T-cell (primary cell): ENCODE measurements around the gene NHSL1. TPM values are rescaled to one million over a fixed set of nuclear protein-coding genes. Genes with fewer than 3 reads are reported as not detected.

Experiments
- ATAC-seq, 4 experiments: fragments of 200-7000 bp in 3 of 4; fragments of 150-1000 bp in 1 of 4; cut with Tn5 transposase; replicated peaks in 1 of 4; 1 replicate in 3 of 4; 2 replicates in 1 of 4; pipeline ENCODE4 v1.10.0; 2021; ENCODE audit warnings: moderate library complexity in 3 of 4, mild to moderate bottlenecking in 2 of 4, moderate number of reproducible peaks in 1 of 4
- CTCF ChIA-PET, 2 donors: fragments of 300-600 bp; sonication (Branson Sonifier 250); formaldehyde crosslinking; loops; one replicate each; lab custom pipeline; 2022; ENCODE audit warnings: antibody characterized with exemption in 2 of 2; lab: Charles Lee
- POLR2A ChIA-PET, 2 donors: fragments of 300-600 bp; sonication (Branson Sonifier 250); formaldehyde crosslinking; loops; one replicate each; lab custom pipeline; 2022; ENCODE audit warnings: antibody characterized with exemption in 2 of 2; lab: Charles Lee
- DNase-seq, 35 experiments: peaks; one replicate each; pipeline versions ENCODE4 v3.0.0 to v3.0.0-alpha.2; 2013 to 2023
- H3K27ac ChIP-seq: one replicate; pipeline ENCODE4 v1.5.1; 2013; ENCODE audit warnings: low read length
- H3K27me3 ChIP-seq, 2 experiments: replicated peaks in 1 of 2; 1 replicate in 1 of 2; 2 replicates in 1 of 2; pipeline versions ENCODE4 v1.6.1 to v1.7.0; 2013; ENCODE audit warnings: low read length in 1 of 2, mixed read lengths in 1 of 2; ENCODE audit not compliant: control insufficient read depth in 2 of 2, insufficient read depth in 2 of 2; ENCODE audit errors: extremely low read depth in 1 of 2
- H3K36me3 ChIP-seq, 2 donors: 1 replicate in 1 of 2; 2 replicates in 1 of 2; pipeline versions ENCODE4 v1.6.1 to v1.7.0; 2013; ENCODE audit warnings: low read length in 1 of 2; ENCODE audit not compliant: control insufficient read depth in 2 of 2, insufficient read depth in 1 of 2; ENCODE audit errors: extremely low read depth in 1 of 2
- H3K4me1 ChIP-seq, 2 experiments: 1 replicate in 1 of 2; 2 replicates in 1 of 2; pipeline versions ENCODE4 v1.6.1 to v1.7.0; 2013; ENCODE audit warnings: low read length in 2 of 2, mixed read lengths in 1 of 2; ENCODE audit not compliant: insufficient read depth in 2 of 2, control insufficient read depth in 1 of 2; ENCODE audit errors: extremely low read depth in 1 of 2
- H3K4me3 ChIP-seq, 2 donors: 1 replicate in 1 of 2; 2 replicates in 1 of 2; pipeline versions ENCODE4 v1.5.1 to v1.7.0; 2013; ENCODE audit warnings: mild to moderate bottlenecking in 2 of 2, low read length in 1 of 2, moderate library complexity in 1 of 2; ENCODE audit not compliant: control insufficient read depth in 1 of 2; ENCODE audit errors: extremely low read depth in 1 of 2
- H3K9me3 ChIP-seq: 2 replicates; pipeline ENCODE4 v1.7.0; 2013
- H3K27ac Mint-ChIP-seq, 2 donors: one replicate each; pipeline ENCODE4 v1.8.0; 2020 to 2021; ENCODE audit warnings: mild to moderate bottlenecking in 2 of 2, mixed read lengths in 2 of 2
- H3K27me3 Mint-ChIP-seq, 2 donors: one replicate each; pipeline ENCODE4 v1.8.0; 2021 to 2022; ENCODE audit warnings: mixed read lengths in 2 of 2
- H3K36me3 Mint-ChIP-seq: one replicate; pipeline ENCODE4 v1.8.0; 2021; ENCODE audit warnings: mixed read lengths
- H3K4me1 Mint-ChIP-seq, 3 donors: one replicate each; pipeline ENCODE4 v1.8.0; 2020 to 2022; ENCODE audit warnings: mixed read lengths in 3 of 3, mild to moderate bottlenecking in 1 of 3
- H3K4me3 Mint-ChIP-seq, 3 donors: one replicate each; pipeline ENCODE4 v1.8.0; 2020 to 2022; ENCODE audit warnings: mild to moderate bottlenecking in 3 of 3, mixed read lengths in 3 of 3, moderate library complexity in 3 of 3
- H3K9me3 Mint-ChIP-seq, 3 donors: one replicate each; pipeline ENCODE4 v1.8.0; 2020 to 2022; ENCODE audit warnings: mixed read lengths in 3 of 3
- WGBS: methylation state at CpG from one replicate; pipeline ENCODE4 v1.1.5; 2013; ENCODE audit warnings: missing lambda C conversion rate; ENCODE audit not compliant: insufficient coverage; 5-methylcytosine and 5-hydroxymethylcytosine counted together
- total RNA-seq, 35 experiments: library from RNA in 6 of 35; stranded (reverse) in 6 of 35; fragments of 120-200 nt in 1 of 35; gene quantifications; one replicate each; pipeline versions ENCODE4 v1.2.1 to v1.2.4 and lab custom pipeline; 2013 to 2026

Gene NHSL1
- total RNA-seq, 5 donors from 2014 or later (not counting 1 experiment from before 2014, with no cell fraction given), result 0.08 to 0.64 (median 0.46) TPM

DNA sequence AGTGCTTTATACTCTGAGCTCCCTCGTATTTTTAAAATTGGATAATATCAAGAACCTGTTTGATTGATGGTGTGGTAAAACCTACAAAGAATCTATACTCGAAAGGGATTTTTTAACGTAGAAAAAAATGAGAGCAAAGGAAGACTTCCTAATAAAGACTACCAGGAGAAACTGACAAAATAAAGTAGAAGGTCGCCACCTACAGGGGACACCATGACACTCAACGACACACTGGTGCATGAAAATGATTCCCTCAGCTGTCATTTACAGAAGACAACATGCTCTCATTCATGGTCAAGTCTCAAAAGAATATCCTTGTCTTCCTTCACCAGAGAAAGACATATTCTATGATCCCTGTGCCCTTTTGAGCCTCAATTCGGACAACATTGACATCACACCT is 10.1 kb upstream of the NHSL1 start:
- Histone ChIP-seq H3K27ac (no peak overlapping the region), H3K4me3 (no peak overlapping the region), H3K9me3 (no peaks in the 10 kb centered on the region), H3K27me3 (peaks cover 0 to 2% of the 10 kb centered on the region in 2 experiments), H3K36me3 (no peaks in the 10 kb centered on the region), H3K4me1 (no peaks in the 10 kb centered on the region)
- Mint-ChIP-seq H3K27ac (no peak overlapping the region), H3K27me3 (peaks cover 7 to 11% of the 10 kb centered on the region in 2 donors), H3K9me3 (no peaks in the 10 kb centered on the region), H3K4me1 (peaks cover 0 to 4% (median 2%) of the 10 kb centered on the region in 3 donors), H3K36me3 (no peaks in the 10 kb centered on the region), H3K4me3 (no peak overlapping the region)
- POLR2A ChIA-PET, result interaction anchor here in 1 of 2 donors (1.3 kb wide), 1 partner anchor 82 kb away, joined by 4 read pairs; no protein-coding TSS in a partner anchor
- 22% methylated on average over 2 of the region's 6 CpGs for WGBS
- ATAC-seq, result peak in 3 of 4 experiments; percentile 49 to 62 (median 53)
- CTCF ChIA-PET, result interaction anchor here (0.5 to 6.7 kb wide), 24 partner anchors 8 to 1649 kb away, joined by 3 to 65 read pairs (median 4); partner anchors contain the start of gene HEBP2 (in 1 of the 2)
- DNase-seq, result peak in 26 of 35 experiments; percentile 5 to 65 (median 20)

DNA sequence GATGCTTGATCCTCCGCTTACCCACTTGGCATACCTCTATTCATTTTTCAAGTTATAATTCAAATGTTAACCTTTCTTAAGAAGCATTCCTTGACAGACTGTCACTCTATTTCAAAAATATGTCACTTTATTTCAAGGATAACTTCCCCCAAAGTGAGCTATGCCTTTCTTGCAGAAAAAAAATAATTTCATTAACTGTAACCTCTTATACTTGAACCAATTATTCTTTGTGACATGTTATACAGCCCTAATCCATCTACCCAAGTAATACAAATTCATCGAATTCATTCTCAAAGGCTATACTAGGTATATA is 9.3 kb upstream of the NHSL1 start:
- no peak overlapping the region for H3K4me3 Mint-ChIP-seq
- Histone ChIP-seq H3K27ac (no peak overlapping the region), H3K36me3 (no peaks in the 10 kb centered on the region), H3K4me3 (no peak overlapping the region), H3K27me3 (peaks cover 0 to 2% of the 10 kb centered on the region in 2 experiments), H3K9me3 (no peaks in the 10 kb centered on the region), H3K4me1 (no peaks in the 10 kb centered on the region)
- H3K27me3 Mint-ChIP-seq, result peaks cover 7 to 11% of the 10 kb centered on the region in 2 donors
- peaks cover 0 to 2% (median 2%) of the 10 kb centered on the region in 3 donors for H3K4me1 Mint-ChIP-seq
- DNase-seq, result no peak
- H3K36me3 Mint-ChIP-seq, result no peaks in the 10 kb centered on the region
- H3K9me3 Mint-ChIP-seq, result no peaks in the 10 kb centered on the region
- ATAC-seq, result no peak
- POLR2A ChIA-PET, result no interaction called here
- 100% methylated on average over 1 of the region's 2 CpGs for WGBS
- CTCF ChIA-PET, result interaction anchor here (0.5 to 6.7 kb wide), 23 partner anchors 8 to 1649 kb away, joined by 3 to 65 read pairs (median 4); partner anchors contain the start of gene HEBP2 (in 1 of the 2)
- H3K27ac Mint-ChIP-seq, result no peak overlapping the region

DNA sequence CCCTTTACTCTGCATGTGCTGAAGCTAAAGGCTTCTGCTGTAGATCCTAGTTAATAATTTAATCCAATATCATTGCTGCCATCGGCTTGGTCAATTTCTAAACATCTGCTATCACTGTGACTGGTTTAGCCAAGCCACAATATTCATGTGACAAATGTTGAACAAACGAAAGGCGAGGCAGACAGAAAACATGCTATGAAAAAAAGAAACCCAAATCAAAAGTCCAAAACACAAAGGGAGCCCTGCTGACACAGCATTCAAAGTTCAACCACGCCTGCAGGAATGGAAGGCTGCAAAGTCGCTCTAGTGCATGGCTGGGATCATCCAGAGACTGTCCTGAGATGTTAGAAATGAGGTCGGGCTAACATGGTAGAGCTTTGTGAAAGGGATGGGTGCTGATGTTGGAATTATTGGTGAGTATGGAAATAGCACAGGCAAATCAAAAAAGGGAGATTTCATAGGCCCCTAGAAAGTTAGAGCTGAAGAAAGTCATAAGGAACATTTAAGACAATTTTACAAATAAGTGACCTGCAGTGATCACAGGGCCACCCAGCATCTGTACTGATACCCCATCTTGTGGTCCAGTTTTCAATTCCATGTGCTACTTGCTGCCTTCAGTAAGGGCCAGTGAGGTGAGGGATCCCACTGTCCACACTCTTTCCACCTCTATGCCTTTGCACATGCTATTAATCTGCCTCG is 8.8 kb upstream of the NHSL1 start:
- ChIA-PET POLR2A (interaction anchor here in 1 of 2 donors (0.7 kb wide), 1 partner anchor 162 kb away, joined by 3 read pairs; no protein-coding TSS in a partner anchor), CTCF (interaction anchor here (0.6 to 6.7 kb wide), 17 partner anchors 7 to 392 kb away, joined by 3 to 65 read pairs (median 4); no protein-coding TSS in a partner anchor)
- Mint-ChIP-seq H3K4me1 (peaks cover 0 to 2% (median 2%) of the 10 kb centered on the region in 3 donors), H3K4me3 (no peak overlapping the region), H3K27me3 (peaks cover 7 to 11% of the 10 kb centered on the region in 2 donors), H3K36me3 (no peaks in the 10 kb centered on the region), H3K27ac (no peak overlapping the region), H3K9me3 (no peaks in the 10 kb centered on the region)
- no peaks in the 10 kb centered on the region for H3K36me3 ChIP-seq
- no peaks in the 10 kb centered on the region for H3K9me3 ChIP-seq
- no peak overlapping the region for H3K4me3 ChIP-seq
- DNase-seq (no peak), ATAC-seq (no peak)
- 90% methylated on average over 5 of the region's 7 CpGs for WGBS
- peaks cover 0 to 2% of the 10 kb centered on the region in 2 experiments for H3K27me3 ChIP-seq
- H3K27ac ChIP-seq, result no peak overlapping the region
- no peaks in the 10 kb centered on the region for H3K4me1 ChIP-seq

DNA sequence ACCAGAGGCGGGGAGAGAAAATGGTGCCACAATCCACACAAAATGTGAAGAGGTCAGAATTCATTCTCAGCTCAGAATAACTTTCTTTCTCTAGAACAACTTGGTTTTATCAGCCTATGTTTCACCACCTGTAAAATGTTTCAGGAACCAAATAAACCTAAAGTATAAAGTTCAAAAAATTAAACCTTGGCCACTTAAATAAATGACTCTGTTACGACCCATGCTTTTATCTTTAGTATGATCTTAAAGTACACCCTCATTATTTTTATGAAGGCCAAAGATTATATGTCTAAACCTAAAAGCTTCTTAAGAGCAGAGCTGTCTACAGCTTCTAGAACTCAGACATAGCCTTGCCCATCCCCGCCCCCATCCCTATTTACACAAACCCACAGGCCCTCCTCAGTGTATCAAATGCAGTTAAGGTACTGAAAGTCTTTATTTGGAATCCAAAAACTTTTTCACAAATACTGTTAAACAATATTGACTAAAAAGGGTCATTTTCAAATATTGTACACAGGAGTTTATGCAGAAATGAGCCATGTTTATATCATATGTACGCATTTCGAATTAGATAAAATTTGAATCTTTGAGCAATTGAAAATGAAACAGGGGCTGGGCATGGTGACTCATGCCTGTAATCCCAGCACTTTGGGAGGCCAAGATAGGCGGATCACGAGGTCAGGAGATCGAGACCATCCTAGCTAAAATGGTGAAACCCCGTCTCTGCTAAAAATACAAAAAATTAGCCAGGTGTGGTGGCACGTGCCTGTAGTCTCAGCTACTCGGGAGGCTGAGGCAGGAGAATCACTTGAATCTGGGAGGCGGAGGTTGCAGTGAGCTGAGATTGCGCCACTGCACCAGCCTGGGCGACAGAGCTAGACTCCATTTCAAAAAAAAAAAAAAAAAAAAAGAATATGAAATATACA is 5.7 kb upstream of the NHSL1 start:
- Histone ChIP-seq H3K4me1 (no peaks in the 10 kb centered on the region), H3K4me3 (no peak overlapping the region), H3K27ac (no peak overlapping the region), H3K36me3 (no peaks in the 10 kb centered on the region), H3K27me3 (no peaks in the 10 kb centered on the region), H3K9me3 (no peaks in the 10 kb centered on the region)
- ChIA-PET POLR2A (interaction anchor here in 1 of 2 donors (0.6 kb wide), 2 partner anchors 85 to 745 kb away, joined by 3 to 13 read pairs; no protein-coding TSS in a partner anchor), CTCF (interaction anchor here (0.7 to 0.8 kb wide), 2 partner anchors 69 to 259 kb away, joined by 3 to 8 read pairs; no protein-coding TSS in a partner anchor)
- Mint-ChIP-seq H3K9me3 (no peaks in the 10 kb centered on the region), H3K27me3 (no peaks in the 10 kb centered on the region), H3K36me3 (no peaks in the 10 kb centered on the region), H3K27ac (no peak overlapping the region), H3K4me1 (peaks cover 0 to 2% (median 2%) of the 10 kb centered on the region in 3 donors), H3K4me3 (no peak overlapping the region)
- ATAC-seq (no peak), DNase-seq (no peak)
- 92% methylated on average over 8 of the region's 14 CpGs for WGBS

DNA sequence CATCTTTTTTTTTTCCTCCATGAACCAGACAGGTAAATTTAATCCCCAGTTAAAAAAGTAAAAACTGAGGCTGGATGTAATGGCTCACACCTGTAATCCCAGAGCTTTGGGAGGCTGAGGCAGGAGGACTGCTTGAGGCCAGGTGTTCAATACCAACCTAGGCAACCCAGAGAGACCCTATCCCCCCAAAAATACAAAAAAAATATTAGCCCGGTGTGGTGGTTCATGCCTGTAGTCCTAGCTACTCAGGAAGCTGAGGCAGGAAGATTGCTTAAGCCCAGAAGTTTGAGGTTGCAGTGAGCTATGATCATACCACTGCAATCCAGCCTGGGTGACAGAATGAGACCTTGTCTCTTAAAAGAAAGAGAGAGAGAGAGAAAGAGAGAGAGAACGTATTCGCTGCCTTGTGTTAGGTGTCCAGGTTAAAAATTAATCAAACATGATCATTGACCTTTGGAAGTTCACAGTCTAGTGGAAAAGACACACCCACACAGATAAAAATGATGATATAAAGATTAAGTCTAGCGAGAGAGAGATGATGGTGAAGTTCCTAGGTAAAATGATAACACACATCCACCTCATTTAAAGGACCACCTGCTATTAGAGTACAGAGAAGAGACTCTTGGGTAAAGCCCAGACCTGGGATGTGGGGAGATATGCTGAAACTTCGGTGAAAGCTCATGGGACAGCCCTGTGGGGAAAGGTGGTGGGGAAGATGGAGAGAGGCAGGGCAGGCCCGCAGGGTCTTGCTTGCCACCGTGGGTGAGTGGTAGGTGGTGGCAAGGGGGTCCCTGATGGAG is 4.8 kb upstream of the NHSL1 start:
- H3K36me3 ChIP-seq, result no peaks in the 10 kb centered on the region
- ATAC-seq (no peak), DNase-seq (no peak)
- no peaks in the 10 kb centered on the region for H3K9me3 Mint-ChIP-seq
- H3K27me3 ChIP-seq, result no peaks in the 10 kb centered on the region
- CTCF ChIA-PET, result interaction anchor here in 1 of 2 donors (1.0 kb wide), 1 partner anchor 75 kb away, joined by 6 read pairs; no protein-coding TSS in a partner anchor
- no peak overlapping the region for H3K4me3 Mint-ChIP-seq
- no peaks in the 10 kb centered on the region for H3K9me3 ChIP-seq
- no peaks in the 10 kb centered on the region for H3K36me3 Mint-ChIP-seq
- no peak overlapping the region for H3K27ac Mint-ChIP-seq
- POLR2A ChIA-PET, result interaction anchor here in 1 of 2 donors (1.0 kb wide), 1 partner anchor 77 kb away, joined by 3 read pairs; no protein-coding TSS in a partner anchor
- no peak overlapping the region for H3K27ac ChIP-seq
- WGBS, result 92% methylated on average over 2 of the region's 7 CpGs
- H3K4me1 Mint-ChIP-seq, result peaks cover 0 to 6% (median 4%) of the 10 kb centered on the region in 3 donors
- no peaks in the 10 kb centered on the region for H3K27me3 Mint-ChIP-seq
- no peaks in the 10 kb centered on the region for H3K4me1 ChIP-seq
- no peak overlapping the region for H3K4me3 ChIP-seq
